ENCODE results near the gene CACNA1B.
"Not testable (repeated sequence)": the region's sequence is repeated elsewhere in the genome, so short reads cannot be mapped to it uniquely, and the experiment has no call there.

CACNA1B gene

GRCh38 chr9:138082918-138083636 is 205.5 kb downstream of the CACNA1B start:
- no peak for DNase-seq (ENCODE audit: low read depth)
- H3K4me3 ChIP-seq (ENCODE audit: low read depth, low read length) = no peak overlapping the region
- TF ChIP-seq CTCF (conservative IDR thresholded peaks at IDR 0.05; ENCODE audit: low read depth, low read length) = no peak

- DNase-seq (ENCODE audit: low read depth) = no peak
- H3K4me3 ChIP-seq (ENCODE audit: low read depth, low read length) = no peak overlapping the region
- no peak for TF ChIP-seq CTCF (conservative IDR thresholded peaks at IDR 0.05; ENCODE audit: low read depth, low read length)
Observed at GRCh38 chr9:138083873-138084272, 206.3 kb downstream of the CACNA1B start.

- H3K4me3 ChIP-seq (ENCODE audit: low read depth, low read length) = no peak overlapping the region
- no peak for TF ChIP-seq CTCF (conservative IDR thresholded peaks at IDR 0.05; ENCODE audit: low read depth, low read length)
- DNase-seq (ENCODE audit: low read depth) = no peak
Observed at GRCh38 chr9:138085568-138085967, 208.0 kb downstream of the CACNA1B start.

- not testable (repeated sequence) for DNase-seq (ENCODE audit: low read depth); H3K4me3 ChIP-seq (ENCODE audit: low read depth, low read length)
Observed at GRCh38 chr9:138092057-138092456, 214.5 kb downstream of the CACNA1B start.

GRCh38 chr9:138094028-138094427 is 216.4 kb downstream of the CACNA1B start:
- no peak for TF ChIP-seq CTCF (conservative IDR thresholded peaks at IDR 0.05; ENCODE audit: low read depth, low read length)
- no peak for DNase-seq (ENCODE audit: low read depth)
- H3K4me3 ChIP-seq (ENCODE audit: low read depth, low read length) = no peak overlapping the region

GRCh38 chr9:138095813-138096518 is 218.4 kb downstream of the CACNA1B start:
- TF ChIP-seq CTCF (conservative IDR thresholded peaks at IDR 0.05; ENCODE audit: low read depth, low read length) = no peak
- H3K4me3 ChIP-seq (ENCODE audit: low read depth, low read length) = no peak overlapping the region
- DNase-seq (ENCODE audit: low read depth) = no peak

- no peak overlapping the region for H3K4me3 ChIP-seq (ENCODE audit: low read depth, low read length)
- no peak for DNase-seq (ENCODE audit: low read depth)
- TF ChIP-seq CTCF (conservative IDR thresholded peaks at IDR 0.05; ENCODE audit: low read depth, low read length) = no peak
Observed at GRCh38 chr9:138096519-138096845, 218.9 kb downstream of the CACNA1B start.
